HG02885 (cell line): ENCODE results near the gene TBC1D22A.

Experiments used
- ATAC-seq: cut with Tn5 transposase; IDR thresholded peaks from one replicate; pipeline ENCODE4 v1.9.1; 2021; ENCODE audit warnings: mild to moderate bottlenecking; ENCODE audit not compliant: unreplicated experiment, poor library complexity

Gene TBC1D22A

DNA sequence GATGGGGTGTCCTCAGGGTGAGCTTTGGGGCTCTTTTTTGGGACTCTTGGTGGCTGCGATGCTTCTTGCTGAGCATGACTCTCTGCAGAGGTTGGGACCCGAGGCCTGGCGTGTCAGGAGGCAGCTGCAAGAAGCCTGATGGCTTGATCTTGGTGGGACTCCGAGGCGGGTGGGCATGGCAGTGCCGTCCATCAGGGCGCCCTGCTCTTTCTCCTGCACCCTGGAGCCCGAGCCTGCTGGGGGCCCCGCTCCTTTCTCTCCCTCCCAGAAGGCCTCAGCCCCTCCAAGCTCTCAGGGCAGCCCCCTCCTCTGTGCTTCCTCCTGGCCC, 432.7 kb downstream of the TBC1D22A start:
- no peak for ATAC-seq

GRCh38 chr22:47195484-47196165, 433.2 kb downstream of the TBC1D22A start:
- no peak for ATAC-seq

GRCh38 chr22:47196166-47196849, 433.9 kb downstream of the TBC1D22A start:
- ATAC-seq = no peak

DNA sequence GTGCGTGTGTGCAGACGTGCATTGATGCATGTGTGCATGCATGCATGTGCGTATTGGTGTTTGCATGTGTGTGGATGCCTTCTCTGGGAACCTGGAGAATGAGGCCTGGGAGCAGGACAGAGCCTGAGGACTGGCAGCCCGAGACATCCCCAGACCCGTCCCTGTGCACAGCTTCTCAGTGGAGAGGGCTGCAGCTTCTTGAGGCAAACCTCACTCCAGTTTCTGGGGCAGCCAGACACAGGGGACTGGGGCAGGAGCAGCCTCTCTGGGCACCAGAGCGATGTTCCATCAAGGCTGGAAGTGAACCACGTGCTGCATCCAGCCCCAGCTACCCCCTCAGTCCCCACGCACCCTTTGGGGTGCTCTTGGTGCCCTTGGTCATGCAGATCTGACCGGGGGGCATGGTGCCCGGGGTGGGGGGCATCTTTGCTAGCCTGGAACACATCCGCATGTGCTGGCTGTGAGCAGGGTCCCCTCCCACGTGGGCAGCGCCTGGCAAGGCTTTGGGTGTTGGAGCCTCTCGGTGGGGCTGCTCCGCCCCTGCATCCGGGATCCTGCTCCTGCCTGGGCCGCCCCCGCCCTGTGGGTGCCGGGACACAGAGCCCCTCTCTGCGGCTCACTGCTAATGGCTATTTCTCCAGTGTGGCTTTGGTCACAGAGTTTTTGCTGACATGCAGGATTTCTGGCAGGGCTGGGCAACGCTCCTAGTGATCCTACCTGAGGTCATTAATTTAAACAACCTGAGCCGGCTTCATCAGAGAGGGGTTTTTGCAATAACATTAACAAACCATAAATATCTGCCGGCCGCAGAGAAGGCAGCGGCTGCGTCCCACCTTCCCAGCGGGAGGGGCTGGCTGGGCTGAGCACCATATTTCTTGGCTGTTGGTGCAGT, 434.7 kb downstream of the TBC1D22A start:
- no peak for ATAC-seq

DNA sequence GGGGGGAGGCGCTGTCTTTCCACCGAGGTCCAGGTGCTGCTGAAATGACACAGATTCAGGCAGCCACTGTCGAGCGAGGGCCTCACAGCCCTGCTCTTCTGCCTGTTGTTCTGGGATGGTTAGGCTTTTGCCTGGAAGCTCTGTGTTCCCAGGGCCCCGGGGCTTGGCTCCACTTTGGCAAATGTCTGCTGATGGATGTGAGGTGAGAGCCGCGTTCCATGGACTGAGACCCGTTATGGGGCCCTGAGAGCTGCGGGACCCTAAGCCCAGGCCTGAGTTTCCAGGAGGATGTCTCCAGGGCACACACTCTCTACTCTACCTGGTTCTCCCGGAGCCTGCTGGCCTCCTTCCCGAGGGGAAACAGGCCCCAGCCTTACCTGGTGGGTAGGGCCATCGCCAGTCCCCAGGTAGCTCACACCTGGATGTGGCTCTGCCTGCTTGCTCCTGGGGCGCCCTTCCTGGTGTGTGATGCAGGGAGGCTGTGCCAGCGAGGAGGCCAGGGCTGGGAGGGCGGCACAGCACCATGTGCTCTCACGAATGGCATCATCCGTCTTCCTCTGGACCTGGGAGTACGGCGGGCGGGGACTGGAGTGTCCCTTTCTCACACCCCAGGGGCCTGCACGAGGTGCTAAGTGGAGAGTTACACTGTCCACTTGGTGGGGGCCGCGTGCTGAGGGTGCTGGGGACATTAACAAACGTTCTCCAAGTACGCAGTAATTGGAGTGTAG, 435.5 kb downstream of the TBC1D22A start:
- ATAC-seq = no peak

- no peak for ATAC-seq
Observed at GRCh38 chr22:47198801-47199251, 436.4 kb downstream of the TBC1D22A start.

GRCh38 chr22:47199261-47199978, 437.0 kb downstream of the TBC1D22A start:
- ATAC-seq = no peak

DNA sequence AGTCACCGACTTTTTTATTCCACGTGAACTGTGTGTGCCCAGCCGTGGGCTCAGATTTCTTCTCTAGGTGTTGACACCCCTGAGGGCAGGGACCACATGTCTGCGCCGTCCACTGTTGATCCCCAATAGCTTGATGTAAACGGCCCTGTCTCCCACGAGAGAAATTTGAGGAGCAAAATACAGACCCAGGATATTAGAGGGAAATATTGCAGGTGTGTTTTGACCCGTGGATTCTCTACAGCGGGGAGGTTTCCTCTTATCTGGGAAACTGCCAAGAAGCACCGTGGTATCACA, 437.5 kb downstream of the TBC1D22A start:
- ATAC-seq = no peak

GRCh38 chr22:47200273-47201051, 438.0 kb downstream of the TBC1D22A start:
- no peak for ATAC-seq

- ATAC-seq = no peak
Observed at GRCh38 chr22:47201186-47201995, 438.9 kb downstream of the TBC1D22A start.

- ATAC-seq = no peak
Observed at GRCh38 chr22:47201996-47202818, 439.8 kb downstream of the TBC1D22A start.

- no peak for ATAC-seq
Observed at GRCh38 chr22:47202819-47203553, 440.5 kb downstream of the TBC1D22A start.

DNA sequence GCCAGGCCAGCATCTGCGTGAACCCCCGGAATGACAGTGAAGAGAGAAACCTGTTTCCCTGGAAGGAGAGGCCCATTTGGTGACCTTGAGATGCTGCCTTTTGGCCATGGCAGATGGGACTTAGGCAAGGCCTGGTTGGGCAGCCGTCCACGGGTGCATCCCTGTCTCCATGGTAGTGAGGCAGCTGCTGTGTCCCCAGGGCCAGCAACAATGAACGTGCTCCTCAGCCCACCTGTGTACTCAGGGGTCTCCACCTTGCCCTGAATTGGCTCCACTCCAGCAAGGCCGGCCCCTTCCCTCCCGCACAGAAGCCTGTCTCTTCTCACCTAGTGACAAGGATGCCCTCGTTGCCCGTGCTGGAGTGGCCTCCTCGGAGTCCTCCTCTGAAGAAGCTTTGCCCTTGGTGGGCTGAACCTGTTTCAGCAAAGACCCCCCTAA, 441.1 kb downstream of the TBC1D22A start:
- no peak for ATAC-seq

GRCh38 chr22:47204002-47204979, 441.8 kb downstream of the TBC1D22A start:
- no peak for ATAC-seq

DNA sequence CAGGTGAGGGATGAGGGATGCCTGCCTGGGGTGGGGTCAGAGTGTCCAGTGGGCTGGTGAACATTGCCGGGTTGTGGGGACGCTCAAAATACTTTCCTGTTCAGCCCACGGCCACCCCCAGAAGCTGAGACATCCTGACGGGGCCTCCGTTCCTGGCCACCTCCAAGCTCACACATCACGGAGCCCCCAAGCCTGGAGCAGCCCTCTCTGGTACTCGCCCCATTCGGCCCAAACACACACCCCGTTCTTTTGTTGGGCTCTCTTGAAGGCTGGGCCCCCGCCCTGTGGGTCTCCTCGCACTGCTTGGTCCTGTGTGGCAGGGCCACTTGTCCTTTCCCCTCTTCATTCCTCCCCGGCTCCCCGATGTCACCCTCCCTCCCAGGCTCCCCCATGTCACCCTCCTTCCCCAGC, 442.6 kb downstream of the TBC1D22A start:
- no peak for ATAC-seq

DNA sequence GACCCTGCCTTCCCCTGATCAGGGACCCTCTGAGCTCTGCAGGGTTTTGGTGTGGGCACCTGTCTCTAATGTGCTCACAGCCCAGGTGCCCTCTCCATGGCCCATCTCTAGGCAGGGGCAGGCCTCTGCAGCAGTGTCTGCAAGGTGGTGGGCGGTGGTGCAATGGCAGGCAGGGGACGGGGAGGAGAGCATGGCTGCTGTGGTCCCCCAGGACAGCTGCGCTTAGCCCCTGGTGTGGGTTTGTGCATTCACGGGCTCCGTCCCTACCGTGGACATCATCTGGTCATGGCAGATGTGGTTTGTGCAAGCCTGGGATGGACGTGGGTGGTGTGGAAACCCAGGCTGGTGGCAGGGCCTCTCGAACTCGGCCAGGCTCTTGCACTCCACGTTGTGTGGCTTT, 443.1 kb downstream of the TBC1D22A start:
- ATAC-seq = no peak
